Esophagus muscularis mucosa (tissue), 4 donors: ENCODE results near the gene DNAJC15.

ENCODE experiments used
- EP300 ChIP-seq: sonication (generic); formaldehyde crosslinking; IDR thresholded peaks from one replicate; pipeline ENCODE4 v1.6.1; 2017; ENCODE audit warnings: antibody characterized with exemption
- POLR2A ChIP-seq: fragments of 450-650 bp; IDR thresholded peaks from one replicate; pipeline ENCODE4 v1.6.1; 2017; ENCODE audit warnings: antibody characterized with exemption, moderate library complexity, mild to moderate bottlenecking, low read depth
- POLR2AphosphoS5 ChIP-seq, 2 donors: sonication (generic); formaldehyde crosslinking; IDR thresholded peaks; one replicate each; pipeline ENCODE4 v1.6.1; 2017; ENCODE audit warnings: antibody characterized with exemption in 2 of 2
- TF ChIP-seq, protein P1 (sequence below), 3 experiments: fragments of 200-600 bp in 2 of 3; fragments of 450-650 bp in 1 of 3; sonication (generic) in 2 of 3; IDR thresholded peaks; one replicate each; pipeline ENCODE4 v1.5.1; 2017 to 2019; ENCODE audit warnings: antibody characterized with exemption in 3 of 3, mild to moderate bottlenecking in 2 of 3, moderate library complexity in 1 of 3

DNA sequence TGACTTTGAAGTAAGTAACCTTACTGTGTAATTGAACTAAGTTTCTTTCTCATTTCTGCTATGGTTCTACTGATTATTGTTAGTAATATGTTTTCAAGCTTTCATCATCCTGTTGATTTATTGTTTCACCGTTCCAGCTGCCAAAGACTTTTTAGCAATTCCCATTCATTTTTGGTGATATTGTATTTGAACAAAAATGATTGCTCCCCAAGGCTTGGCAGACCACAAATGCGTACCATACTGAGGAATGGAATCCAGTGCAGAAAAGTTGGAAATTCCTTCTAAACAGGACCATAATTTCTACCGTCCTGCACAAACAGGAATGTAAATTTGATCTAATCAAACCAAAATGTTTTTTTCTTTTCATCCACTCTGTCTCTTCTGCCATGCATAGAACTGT lies 42.1 kb upstream of the DNAJC15 start:
- TF ChIP-seq, protein P1, sequence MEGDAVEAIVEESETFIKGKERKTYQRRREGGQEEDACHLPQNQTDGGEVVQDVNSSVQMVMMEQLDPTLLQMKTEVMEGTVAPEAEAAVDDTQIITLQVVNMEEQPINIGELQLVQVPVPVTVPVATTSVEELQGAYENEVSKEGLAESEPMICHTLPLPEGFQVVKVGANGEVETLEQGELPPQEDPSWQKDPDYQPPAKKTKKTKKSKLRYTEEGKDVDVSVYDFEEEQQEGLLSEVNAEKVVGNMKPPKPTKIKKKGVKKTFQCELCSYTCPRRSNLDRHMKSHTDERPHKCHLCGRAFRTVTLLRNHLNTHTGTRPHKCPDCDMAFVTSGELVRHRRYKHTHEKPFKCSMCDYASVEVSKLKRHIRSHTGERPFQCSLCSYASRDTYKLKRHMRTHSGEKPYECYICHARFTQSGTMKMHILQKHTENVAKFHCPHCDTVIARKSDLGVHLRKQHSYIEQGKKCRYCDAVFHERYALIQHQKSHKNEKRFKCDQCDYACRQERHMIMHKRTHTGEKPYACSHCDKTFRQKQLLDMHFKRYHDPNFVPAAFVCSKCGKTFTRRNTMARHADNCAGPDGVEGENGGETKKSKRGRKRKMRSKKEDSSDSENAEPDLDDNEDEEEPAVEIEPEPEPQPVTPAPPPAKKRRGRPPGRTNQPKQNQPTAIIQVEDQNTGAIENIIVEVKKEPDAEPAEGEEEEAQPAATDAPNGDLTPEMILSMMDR (IDR thresholded peaks at IDR 0.05): no peak
- TF ChIP-seq POLR2A (no peak), EP300 (no peak), POLR2AphosphoS5 (IDR thresholded peaks at IDR 0.05) (no peak)
